Thyroid gland (tissue), 4 donors: ENCODE results near the gene PLD4. TPM values are rescaled to one million over a fixed set of nuclear protein-coding genes. Genes with fewer than 3 reads are reported as not detected.

Experiments used
- DNase-seq, 2 donors: peaks; one replicate each; pipeline ENCODE4 v3.0.0-alpha.2; 2019
- H3K27ac ChIP-seq, 3 donors: fragments of 200-600 bp; sonication (generic); 1 replicate in 2 of 3; 2 replicates in 1 of 3; pipeline ENCODE4 v1.5.1; 2016 to 2019; ENCODE audit warnings: mild to moderate bottlenecking in 1 of 3, moderate library complexity in 1 of 3
- H3K27me3 ChIP-seq: fragments of 200-600 bp; sonication (generic); one replicate; pipeline ENCODE4 v1.5.1; 2019
- H3K36me3 ChIP-seq, 2 donors: fragments of 200-600 bp; sonication (generic); one replicate each; pipeline ENCODE4 v1.5.1; 2016 to 2019
- H3K4me1 ChIP-seq, 2 donors: fragments of 200-600 bp; sonication (generic); one replicate each; pipeline ENCODE4 v1.5.1; 2017 to 2019
- H3K4me3 ChIP-seq, 3 donors: fragments of 200-600 bp; sonication (generic); replicated peaks in 1 of 3; 1 replicate in 2 of 3; 2 replicates in 1 of 3; pipeline ENCODE4 v1.5.1; 2016; ENCODE audit warnings: mild to moderate bottlenecking in 1 of 3
- H3K9me3 ChIP-seq: fragments of 200-600 bp; sonication (generic); one replicate; pipeline ENCODE4 v1.5.1; 2017
- CTCF ChIP-seq, 6 experiments: fragments of 200-600 bp in 3 of 6; fragments of 450-650 bp in 3 of 6; sonication (generic) in 3 of 6; IDR thresholded peaks; one replicate each; pipeline ENCODE4 v1.5.1; 2016 to 2019; ENCODE audit warnings: antibody characterized with exemption in 6 of 6, mild to moderate bottlenecking in 2 of 6, inconsistent platforms in 1 of 6, moderate library complexity in 1 of 6
- POLR2A ChIP-seq, 2 donors: fragments of 450-650 bp; IDR thresholded peaks; one replicate each; pipeline ENCODE4 v1.6.1; 2017; ENCODE audit warnings: antibody characterized with exemption in 2 of 2, mild to moderate bottlenecking in 2 of 2, moderate library complexity in 1 of 2
- WGBS, 2 donors: methylation state at CpG; one replicate each; pipeline ENCODE4 v1.1.5; 2017; 5-methylcytosine and 5-hydroxymethylcytosine counted together
- intact Hi-C: fragments of 100-400 bp; cut with DNase I; formaldehyde crosslinking; loops from one replicate; pipeline ENCODE4 v1.15.1; 2023
- total RNA-seq, 4 donors: library from RNA; depleted of rRNA; stranded (reverse); fragments of >200 nt; gene quantifications; one replicate each; pipeline ENCODE4 v1.2.3, GENCODE V29; 2016

The PLD4 gene
- total RNA-seq, 4 donors from 2014 or later, result 0.13 to 0.33 TPM; not detected in 2

GRCh38 chr14:104926619-104927431 lies 2.1 kb downstream of the PLD4 start:
- 64 to 70% methylated on average over 12 to 14 of the region's 21 CpGs for WGBS, 2 donors
- H3K36me3 ChIP-seq, result no peaks in the 10 kb centered on the region
- intact Hi-C loops, result no loop called here
- H3K27ac ChIP-seq, result no peak overlapping the region
- H3K9me3 ChIP-seq, result no peaks in the 10 kb centered on the region
- peak in 1 of 2 donors; percentile 0 for DNase-seq
- H3K4me3 ChIP-seq, result no peak overlapping the region
- no peak for TF ChIP-seq POLR2A (IDR thresholded peaks at IDR 0.05)
- no peaks in the 10 kb centered on the region for H3K27me3 ChIP-seq
- H3K4me1 ChIP-seq, result no peaks in the 10 kb centered on the region

- DNase-seq, result peak in 1 of 2 donors; percentile 1
- 0% methylated on average over 1 of the region's 10 CpGs; no CpG with 5 or more reads in 1 of the 2 donors for WGBS, 2 donors
- H3K36me3 ChIP-seq, result no peaks in the 10 kb centered on the region
These were observed 2.7 kb downstream of the PLD4 start for GRCh38 chr14:104927432-104927816.

GRCh38 chr14:104927901-104928300 lies 3.2 kb downstream of the PLD4 start:
- H3K36me3 ChIP-seq, result no peaks in the 10 kb centered on the region
- H3K9me3 ChIP-seq, result no peaks in the 10 kb centered on the region
- H3K27ac ChIP-seq, result no peak overlapping the region
- H3K4me3 ChIP-seq, result no peak overlapping the region
- 63 to 78% methylated on average over 4 to 8 of the region's 8 CpGs for WGBS, 2 donors
- H3K27me3 ChIP-seq, result no peaks in the 10 kb centered on the region
- DNase-seq, result no peak
- H3K4me1 ChIP-seq, result peaks cover 0 to 9% of the 10 kb centered on the region in 2 donors
- no peak for TF ChIP-seq CTCF (IDR thresholded peaks at IDR 0.05)
- TF ChIP-seq POLR2A (IDR thresholded peaks at IDR 0.05), result no peak
- intact Hi-C loops, result no loop called here

More at GRCh38 chr14:104927432-104927816, 2.7 kb downstream of the PLD4 start:
- H3K9me3 ChIP-seq, result no peaks in the 10 kb centered on the region
- no peak for TF ChIP-seq POLR2A (IDR thresholded peaks at IDR 0.05)
- no peak for TF ChIP-seq CTCF (IDR thresholded peaks at IDR 0.05)
- intact Hi-C loops, result no loop called here
- no peaks in the 10 kb centered on the region for H3K27me3 ChIP-seq
- no peak overlapping the region for H3K4me3 ChIP-seq
- H3K27ac ChIP-seq, result no peak overlapping the region
- H3K4me1 ChIP-seq, result peaks cover 0 to 4% of the 10 kb centered on the region in 2 donors

GRCh38 chr14:104928391-104929133 lies 3.9 kb downstream of the PLD4 start:
- Histone ChIP-seq H3K4me1 (peaks cover 0 to 11% of the 10 kb centered on the region in 2 donors), H3K27me3 (no peaks in the 10 kb centered on the region), H3K9me3 (no peaks in the 10 kb centered on the region), H3K27ac (no peak overlapping the region), H3K4me3 (no peak overlapping the region), H3K36me3 (no peaks in the 10 kb centered on the region)
- intact Hi-C loops, result no loop called here
- peak in 1 of 2 donors; percentile 0 for DNase-seq
- TF ChIP-seq POLR2A (IDR thresholded peaks at IDR 0.05), result no peak
- TF ChIP-seq CTCF (IDR thresholded peaks at IDR 0.05), result no peak
- 90 to 92% methylated on average over 3 to 13 of the region's 17 CpGs for WGBS, 2 donors

- TF ChIP-seq POLR2A (IDR thresholded peaks at IDR 0.05), result no peak
- Histone ChIP-seq H3K4me3 (no peak overlapping the region), H3K9me3 (no peaks in the 10 kb centered on the region), H3K4me1 (peaks cover 3 to 19% of the 10 kb centered on the region in 2 donors), H3K27me3 (no peaks in the 10 kb centered on the region), H3K36me3 (no peaks in the 10 kb centered on the region), H3K27ac (no peak overlapping the region)
- intact Hi-C loops, result no loop called here
- 88 to 89% methylated on average over 8 to 14 of the region's 15 CpGs for WGBS, 2 donors
- DNase-seq, result peak in 1 of 2 donors; percentile 1
These were observed 4.9 kb downstream of the PLD4 start for GRCh38 chr14:104929268-104930230.
